Measurements from ENCODE around the gene CTDSPL. TPM values are rescaled to one million over a fixed set of nuclear protein-coding genes. Genes with fewer than 3 reads are reported as not detected.

Gene CTDSPL
- total RNA-seq, 2 experiments from 2014 or later: 0.90 to 2.1 TPM

GRCh38 chr3:38002940-38003339 is 141.3 kb downstream of the CTDSPL start:
- Mint-ChIP-seq H3K36me3 (ENCODE audit: low read depth) (peaks cover 32% of the 10 kb centered on the region), H3K27me3 (ENCODE audit: low read depth) (no peaks in the 10 kb centered on the region), H3K4me1 (ENCODE audit: low read depth) (peaks cover 24% of the 10 kb centered on the region), H3K9me3 (ENCODE audit: insufficient read depth) (no peaks in the 10 kb centered on the region), H3K27ac (no peak overlapping the region), H3K4me3 (no peak overlapping the region)
- ChIA-PET POLR2A (no interaction called here), CTCF (interaction anchor here (1.0 to 3.1 kb wide), 6 partner anchors 14 to 148 kb away, joined by 3 to 36 read pairs (median 8); partner anchors contain the start of gene DLEC1)
- DNase-seq: no peak
- ATAC-seq: no peak

- DNase-seq: peak; percentile 70
- Mint-ChIP-seq H3K4me3 (no peak overlapping the region), H3K27me3 (ENCODE audit: low read depth) (no peaks in the 10 kb centered on the region), H3K27ac (no peak overlapping the region), H3K4me1 (ENCODE audit: low read depth) (peaks cover 19% of the 10 kb centered on the region), H3K9me3 (ENCODE audit: insufficient read depth) (no peaks in the 10 kb centered on the region), H3K36me3 (ENCODE audit: low read depth) (peaks cover 27% of the 10 kb centered on the region)
- ChIA-PET CTCF (interaction anchor here (0.6 to 3.1 kb wide), 14 partner anchors 10 to 342 kb away, joined by 3 to 36 read pairs (median 4); partner anchors contain the start of gene DLEC1), POLR2A (no interaction called here)
- peak; percentile 27 for ATAC-seq
These were observed 141.7 kb downstream of the CTDSPL start for GRCh38 chr3:38003371-38003816.

GRCh38 chr3:38003817-38004414 is 142.2 kb downstream of the CTDSPL start:
- ChIA-PET CTCF (interaction anchor here (0.6 to 3.1 kb wide), 14 partner anchors 9 to 342 kb away, joined by 3 to 36 read pairs (median 4); partner anchors contain the start of gene DLEC1), POLR2A (no interaction called here)
- Mint-ChIP-seq H3K27ac (no peak overlapping the region), H3K4me3 (no peak overlapping the region), H3K9me3 (ENCODE audit: insufficient read depth) (no peaks in the 10 kb centered on the region), H3K36me3 (ENCODE audit: low read depth) (peaks cover 26% of the 10 kb centered on the region), H3K27me3 (ENCODE audit: low read depth) (no peaks in the 10 kb centered on the region), H3K4me1 (ENCODE audit: low read depth) (peaks cover 15% of the 10 kb centered on the region)
- ATAC-seq (no peak), DNase-seq (no peak)

- H3K4me3 Mint-ChIP-seq: no peak overlapping the region
- H3K9me3 Mint-ChIP-seq (ENCODE audit: insufficient read depth): no peaks in the 10 kb centered on the region
- ATAC-seq (peak; percentile 61), DNase-seq (peak; percentile 68)
- ChIA-PET CTCF (interaction anchor here (0.6 to 3.1 kb wide), 12 partner anchors 8 to 213 kb away, joined by 3 to 36 read pairs (median 4); partner anchors contain the start of gene DLEC1), POLR2A (no interaction called here)
- H3K27ac Mint-ChIP-seq: peak overlapping the region; percentile 62
- H3K4me1 Mint-ChIP-seq (ENCODE audit: low read depth): peaks cover 9% of the 10 kb centered on the region
- peaks cover 23% of the 10 kb centered on the region for H3K36me3 Mint-ChIP-seq (ENCODE audit: low read depth)
- H3K27me3 Mint-ChIP-seq (ENCODE audit: low read depth): no peaks in the 10 kb centered on the region
These were observed 142.9 kb downstream of the CTDSPL start for GRCh38 chr3:38004415-38005075.

- Mint-ChIP-seq H3K27ac (no peak overlapping the region), H3K9me3 (ENCODE audit: insufficient read depth) (no peaks in the 10 kb centered on the region), H3K36me3 (ENCODE audit: low read depth) (peaks cover 21% of the 10 kb centered on the region), H3K4me1 (ENCODE audit: low read depth) (peaks cover 8% of the 10 kb centered on the region), H3K27me3 (ENCODE audit: low read depth) (no peaks in the 10 kb centered on the region), H3K4me3 (no peak overlapping the region)
- CTCF ChIA-PET: interaction anchor here (0.9 to 1.0 kb wide), 4 partner anchors 8 to 34 kb away, joined by 3 to 4 read pairs (median 3); partner anchors contain the start of gene DLEC1
- POLR2A ChIA-PET: no interaction called here
- DNase-seq (no peak), ATAC-seq (no peak)
These were observed 143.7 kb downstream of the CTDSPL start for GRCh38 chr3:38005076-38006020.

GRCh38 chr3:38006031-38006430 is 144.4 kb downstream of the CTDSPL start:
- peaks cover 8% of the 10 kb centered on the region for H3K4me1 Mint-ChIP-seq (ENCODE audit: low read depth)
- ChIA-PET CTCF (interaction anchor here (0.5 to 1.4 kb wide), 2 partner anchors 9 to 38 kb away, joined by 3 to 9 read pairs; no protein-coding TSS in a partner anchor), POLR2A (no interaction called here)
- H3K27me3 Mint-ChIP-seq (ENCODE audit: low read depth): no peaks in the 10 kb centered on the region
- H3K27ac Mint-ChIP-seq: no peak overlapping the region
- H3K36me3 Mint-ChIP-seq (ENCODE audit: low read depth): peaks cover 21% of the 10 kb centered on the region
- ATAC-seq (no peak), DNase-seq (no peak)
- no peaks in the 10 kb centered on the region for H3K9me3 Mint-ChIP-seq (ENCODE audit: insufficient read depth)
- H3K4me3 Mint-ChIP-seq: no peak overlapping the region

- ATAC-seq: no peak
These were observed 144.8 kb downstream of the CTDSPL start for GRCh38 chr3:38006445-38006995.

GRCh38 chr3:38007754-38008090 is 146.0 kb downstream of the CTDSPL start:
- POLR2A ChIA-PET: no interaction called here
- H3K36me3 Mint-ChIP-seq (ENCODE audit: low read depth): peaks cover 16% of the 10 kb centered on the region
- no peak overlapping the region for H3K27ac Mint-ChIP-seq

More at GRCh38 chr3:38006445-38006995, 144.8 kb downstream of the CTDSPL start:
- Mint-ChIP-seq H3K4me3 (no peak overlapping the region), H3K27me3 (ENCODE audit: low read depth) (no peaks in the 10 kb centered on the region), H3K27ac (no peak overlapping the region), H3K36me3 (ENCODE audit: low read depth) (peaks cover 21% of the 10 kb centered on the region), H3K4me1 (ENCODE audit: low read depth) (peaks cover 8% of the 10 kb centered on the region), H3K9me3 (ENCODE audit: insufficient read depth) (no peaks in the 10 kb centered on the region)
- ChIA-PET CTCF (interaction anchor here (0.5 to 1.4 kb wide), 2 partner anchors 10 to 39 kb away, joined by 3 to 9 read pairs; no protein-coding TSS in a partner anchor), POLR2A (no interaction called here)
- DNase-seq: no peak

GRCh38 chr3:38008191-38008701 is 146.6 kb downstream of the CTDSPL start:
- ChIA-PET POLR2A (interaction anchor here (1.5 kb wide), 1 partner anchor 15 kb away, joined by 3 read pairs; no protein-coding TSS in a partner anchor), CTCF (no interaction called here)
- Mint-ChIP-seq H3K4me1 (ENCODE audit: low read depth) (peaks cover 5% of the 10 kb centered on the region), H3K27me3 (ENCODE audit: low read depth) (no peaks in the 10 kb centered on the region), H3K36me3 (ENCODE audit: low read depth) (peaks cover 16% of the 10 kb centered on the region), H3K9me3 (ENCODE audit: insufficient read depth) (no peaks in the 10 kb centered on the region), H3K4me3 (no peak overlapping the region), H3K27ac (no peak overlapping the region)
- ATAC-seq: no peak
- DNase-seq: no peak

More at GRCh38 chr3:38007754-38008090, 146.0 kb downstream of the CTDSPL start:
- no peaks in the 10 kb centered on the region for H3K9me3 Mint-ChIP-seq (ENCODE audit: insufficient read depth)
- no peak overlapping the region for H3K4me3 Mint-ChIP-seq
- H3K4me1 Mint-ChIP-seq (ENCODE audit: low read depth): peaks cover 8% of the 10 kb centered on the region
- H3K27me3 Mint-ChIP-seq (ENCODE audit: low read depth): no peaks in the 10 kb centered on the region
- ATAC-seq (no peak), DNase-seq (no peak)
- CTCF ChIA-PET: interaction anchor here (1.4 kb wide), 1 partner anchor 11 kb away, joined by 9 read pairs; no protein-coding TSS in a partner anchor

GRCh38 chr3:38008971-38009580 is 147.4 kb downstream of the CTDSPL start:
- Mint-ChIP-seq H3K9me3 (ENCODE audit: insufficient read depth) (no peaks in the 10 kb centered on the region), H3K4me3 (no peak overlapping the region), H3K4me1 (ENCODE audit: low read depth) (peaks cover 5% of the 10 kb centered on the region), H3K27ac (no peak overlapping the region), H3K36me3 (ENCODE audit: low read depth) (peaks cover 16% of the 10 kb centered on the region), H3K27me3 (ENCODE audit: low read depth) (no peaks in the 10 kb centered on the region)
- no peak for DNase-seq
- ChIA-PET POLR2A (interaction anchor here (1.5 kb wide), 2 partner anchors 14 to 39 kb away, joined by 3 read pairs; no protein-coding TSS in a partner anchor), CTCF (interaction anchor here (1.0 kb wide), 1 partner anchor 34 kb away, joined by 3 read pairs; no protein-coding TSS in a partner anchor)
- ATAC-seq: no peak

Data from activated CD8-positive, alpha-beta T cell treated with anti-CD3 and anti-CD28 coated beads, Interleukin-2, amount 10 ng/mL, durations not matched to agents 7 days and 5 days (primary cell).